Measurements from ENCODE around the gene MANEA.

DNA sequence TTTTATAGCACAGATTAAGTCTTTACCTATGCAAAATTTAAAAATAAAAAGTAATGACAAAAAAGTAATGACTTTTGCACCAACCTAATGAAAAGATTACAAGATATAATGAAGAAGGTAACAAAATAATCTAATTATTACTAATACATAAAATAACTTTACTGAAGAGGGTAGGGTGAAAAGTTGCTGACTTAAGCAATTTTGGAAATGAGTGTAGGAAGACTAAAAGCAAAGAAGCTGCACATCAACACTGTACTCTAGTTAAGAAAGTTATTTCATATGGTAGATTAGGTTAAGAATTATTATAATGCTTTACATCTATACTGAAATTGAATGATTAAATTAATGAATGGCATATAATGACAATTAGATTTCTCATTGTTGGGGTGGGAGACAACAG, 76.8 kb downstream of the MANEA start:
- TF ChIP-seq, protein P1, sequence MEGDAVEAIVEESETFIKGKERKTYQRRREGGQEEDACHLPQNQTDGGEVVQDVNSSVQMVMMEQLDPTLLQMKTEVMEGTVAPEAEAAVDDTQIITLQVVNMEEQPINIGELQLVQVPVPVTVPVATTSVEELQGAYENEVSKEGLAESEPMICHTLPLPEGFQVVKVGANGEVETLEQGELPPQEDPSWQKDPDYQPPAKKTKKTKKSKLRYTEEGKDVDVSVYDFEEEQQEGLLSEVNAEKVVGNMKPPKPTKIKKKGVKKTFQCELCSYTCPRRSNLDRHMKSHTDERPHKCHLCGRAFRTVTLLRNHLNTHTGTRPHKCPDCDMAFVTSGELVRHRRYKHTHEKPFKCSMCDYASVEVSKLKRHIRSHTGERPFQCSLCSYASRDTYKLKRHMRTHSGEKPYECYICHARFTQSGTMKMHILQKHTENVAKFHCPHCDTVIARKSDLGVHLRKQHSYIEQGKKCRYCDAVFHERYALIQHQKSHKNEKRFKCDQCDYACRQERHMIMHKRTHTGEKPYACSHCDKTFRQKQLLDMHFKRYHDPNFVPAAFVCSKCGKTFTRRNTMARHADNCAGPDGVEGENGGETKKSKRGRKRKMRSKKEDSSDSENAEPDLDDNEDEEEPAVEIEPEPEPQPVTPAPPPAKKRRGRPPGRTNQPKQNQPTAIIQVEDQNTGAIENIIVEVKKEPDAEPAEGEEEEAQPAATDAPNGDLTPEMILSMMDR (IDR thresholded peaks at IDR 0.05; ENCODE audit: insufficient read depth, low read length): no peak
- no peak for TF ChIP-seq POLR2AphosphoS5 (IDR thresholded peaks at IDR 0.05; ENCODE audit: low read depth)
- TF ChIP-seq GABPA (IDR thresholded peaks at IDR 0.05; ENCODE audit: low read depth): no peak
- TF ChIP-seq, protein P2, sequence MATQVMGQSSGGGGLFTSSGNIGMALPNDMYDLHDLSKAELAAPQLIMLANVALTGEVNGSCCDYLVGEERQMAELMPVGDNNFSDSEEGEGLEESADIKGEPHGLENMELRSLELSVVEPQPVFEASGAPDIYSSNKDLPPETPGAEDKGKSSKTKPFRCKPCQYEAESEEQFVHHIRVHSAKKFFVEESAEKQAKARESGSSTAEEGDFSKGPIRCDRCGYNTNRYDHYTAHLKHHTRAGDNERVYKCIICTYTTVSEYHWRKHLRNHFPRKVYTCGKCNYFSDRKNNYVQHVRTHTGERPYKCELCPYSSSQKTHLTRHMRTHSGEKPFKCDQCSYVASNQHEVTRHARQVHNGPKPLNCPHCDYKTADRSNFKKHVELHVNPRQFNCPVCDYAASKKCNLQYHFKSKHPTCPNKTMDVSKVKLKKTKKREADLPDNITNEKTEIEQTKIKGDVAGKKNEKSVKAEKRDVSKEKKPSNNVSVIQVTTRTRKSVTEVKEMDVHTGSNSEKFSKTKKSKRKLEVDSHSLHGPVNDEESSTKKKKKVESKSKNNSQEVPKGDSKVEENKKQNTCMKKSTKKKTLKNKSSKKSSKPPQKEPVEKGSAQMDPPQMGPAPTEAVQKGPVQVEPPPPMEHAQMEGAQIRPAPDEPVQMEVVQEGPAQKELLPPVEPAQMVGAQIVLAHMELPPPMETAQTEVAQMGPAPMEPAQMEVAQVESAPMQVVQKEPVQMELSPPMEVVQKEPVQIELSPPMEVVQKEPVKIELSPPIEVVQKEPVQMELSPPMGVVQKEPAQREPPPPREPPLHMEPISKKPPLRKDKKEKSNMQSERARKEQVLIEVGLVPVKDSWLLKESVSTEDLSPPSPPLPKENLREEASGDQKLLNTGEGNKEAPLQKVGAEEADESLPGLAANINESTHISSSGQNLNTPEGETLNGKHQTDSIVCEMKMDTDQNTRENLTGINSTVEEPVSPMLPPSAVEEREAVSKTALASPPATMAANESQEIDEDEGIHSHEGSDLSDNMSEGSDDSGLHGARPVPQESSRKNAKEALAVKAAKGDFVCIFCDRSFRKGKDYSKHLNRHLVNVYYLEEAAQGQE (IDR thresholded peaks at IDR 0.05; ENCODE audit: insufficient replicate concordance, low read depth): no peak
- TF ChIP-seq SPI1 (IDR thresholded peaks at IDR 0.05; ENCODE audit: borderline replicate concordance, low read depth): no peak
